ENCODE data around the gene PRKCD.

DNA sequence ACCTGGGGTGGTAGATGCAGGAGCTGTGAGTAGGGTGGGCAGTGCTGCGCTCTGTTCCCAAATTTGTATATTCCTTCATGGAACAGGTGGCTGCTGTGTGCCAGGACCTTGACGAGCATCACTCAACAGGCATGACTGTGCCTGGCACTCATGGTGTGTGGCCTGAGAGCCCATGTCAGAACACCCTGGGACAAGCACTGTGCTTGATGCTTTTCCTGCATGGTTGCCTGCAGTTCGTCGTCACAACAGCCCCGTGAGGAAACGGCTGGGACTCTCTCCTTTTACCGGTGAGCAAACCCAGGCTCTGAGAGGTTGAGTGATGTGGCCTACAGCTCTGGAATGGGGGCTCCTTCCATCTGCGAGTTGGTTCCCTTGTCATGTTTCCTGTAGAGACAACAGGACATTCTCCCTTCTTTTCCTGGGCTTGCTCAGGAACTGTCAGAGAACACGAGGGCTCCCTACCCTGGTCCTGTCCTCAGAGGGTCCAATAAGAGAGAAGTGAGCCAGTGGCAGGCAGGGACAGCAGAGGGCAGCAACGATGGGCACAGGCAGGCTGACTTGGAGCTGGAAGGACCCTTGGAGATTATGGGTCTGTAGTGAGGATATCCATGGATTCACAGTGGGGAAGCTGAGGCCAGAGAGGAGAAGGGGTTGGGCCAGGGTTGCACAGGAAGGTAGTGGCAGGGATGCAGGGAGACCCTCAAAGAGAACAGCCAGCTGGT is 37.4 kb downstream of the PRKCD start:
- no peak for TF ChIP-seq POLR2A (IDR thresholded peaks at IDR 0.05)
- TF ChIP-seq, protein P1, sequence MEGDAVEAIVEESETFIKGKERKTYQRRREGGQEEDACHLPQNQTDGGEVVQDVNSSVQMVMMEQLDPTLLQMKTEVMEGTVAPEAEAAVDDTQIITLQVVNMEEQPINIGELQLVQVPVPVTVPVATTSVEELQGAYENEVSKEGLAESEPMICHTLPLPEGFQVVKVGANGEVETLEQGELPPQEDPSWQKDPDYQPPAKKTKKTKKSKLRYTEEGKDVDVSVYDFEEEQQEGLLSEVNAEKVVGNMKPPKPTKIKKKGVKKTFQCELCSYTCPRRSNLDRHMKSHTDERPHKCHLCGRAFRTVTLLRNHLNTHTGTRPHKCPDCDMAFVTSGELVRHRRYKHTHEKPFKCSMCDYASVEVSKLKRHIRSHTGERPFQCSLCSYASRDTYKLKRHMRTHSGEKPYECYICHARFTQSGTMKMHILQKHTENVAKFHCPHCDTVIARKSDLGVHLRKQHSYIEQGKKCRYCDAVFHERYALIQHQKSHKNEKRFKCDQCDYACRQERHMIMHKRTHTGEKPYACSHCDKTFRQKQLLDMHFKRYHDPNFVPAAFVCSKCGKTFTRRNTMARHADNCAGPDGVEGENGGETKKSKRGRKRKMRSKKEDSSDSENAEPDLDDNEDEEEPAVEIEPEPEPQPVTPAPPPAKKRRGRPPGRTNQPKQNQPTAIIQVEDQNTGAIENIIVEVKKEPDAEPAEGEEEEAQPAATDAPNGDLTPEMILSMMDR (IDR thresholded peaks at IDR 0.05): no peak
- TF ChIP-seq POLR2AphosphoS5 (IDR thresholded peaks at IDR 0.05; ENCODE audit: insufficient read depth in 1 of 2, low read depth in 1 of 2): no peak
